HEK293T (cell line): ENCODE results near the gene MAN1C1.

Experiments
- CTCF ChIA-PET: fragments of 350-600 bp; formaldehyde crosslinking; extraction: SDS; loops from one replicate; lab custom pipeline; 2021; ENCODE audit warnings: antibody characterized with exemption, inconsistent platforms; lab: Yijun Ruan, JAX
- POLR2A ChIA-PET: fragments of 350-600 bp; formaldehyde crosslinking; extraction: SDS; loops from one replicate; lab custom pipeline; 2020; ENCODE audit warnings: antibody characterized with exemption, inconsistent platforms; lab: Yijun Ruan, JAX
- DNase-seq: peaks from one replicate; pipeline ENCODE4 v3.0.0; 2012; ENCODE audit warnings: mixed read lengths; ENCODE audit errors: extremely low spot score
- ARNT ChIP-seq: fragments of 450-650 bp; IDR thresholded peaks from 2 replicates; pipeline ENCODE4 v1.6.1; 2017; ENCODE audit warnings: mild to moderate bottlenecking
- BHLHE40 ChIP-seq: fragments of 450-650 bp; IDR thresholded peaks from 2 replicates; pipeline ENCODE4 v1.6.1; 2016; ENCODE audit warnings: mild to moderate bottlenecking, moderate library complexity, borderline replicate concordance
- CTBP1 ChIP-seq: fragments of 450-650 bp; IDR thresholded peaks from 2 replicates; pipeline ENCODE4 v1.6.1; 2016; ENCODE audit warnings: borderline replicate concordance
- ELF4 ChIP-seq: fragments of 450-650 bp; IDR thresholded peaks from 2 replicates; pipeline ENCODE4 v1.6.1; 2017; ENCODE audit warnings: antibody characterized with exemption
- FOXA1 ChIP-seq: fragments of 450-650 bp; IDR thresholded peaks from 2 replicates; pipeline ENCODE4 v1.6.1; 2016; ENCODE audit warnings: mild to moderate bottlenecking
- FOXK2 ChIP-seq: fragments of 450-650 bp; IDR thresholded peaks from 2 replicates; pipeline ENCODE4 v1.6.1; 2016; ENCODE audit warnings: mild to moderate bottlenecking
- FOXM1 ChIP-seq: fragments of 450-650 bp; IDR thresholded peaks from 2 replicates; pipeline ENCODE4 v1.6.1; 2017; ENCODE audit warnings: mild to moderate bottlenecking, borderline replicate concordance
- HDGF ChIP-seq: fragments of 450-650 bp; IDR thresholded peaks from 2 replicates; pipeline ENCODE4 v1.6.1; 2017; ENCODE audit warnings: antibody characterized with exemption, borderline replicate concordance
- L3MBTL2 ChIP-seq: fragments of 450-650 bp; conservative IDR thresholded peaks from 2 replicates; pipeline ENCODE4 v1.6.1; 2016; ENCODE audit warnings: mild to moderate bottlenecking
- LEF1 ChIP-seq: fragments of 450-650 bp; IDR thresholded peaks from 2 replicates; pipeline ENCODE4 v1.6.1; 2017; ENCODE audit warnings: mild to moderate bottlenecking, borderline replicate concordance
- NFRKB ChIP-seq: fragments of 450-650 bp; IDR thresholded peaks from 2 replicates; pipeline ENCODE4 v1.6.1; 2016; ENCODE audit warnings: mild to moderate bottlenecking, moderate library complexity
- SP1 ChIP-seq: fragments of 450-650 bp; IDR thresholded peaks from 2 replicates; pipeline ENCODE4 v1.6.1; 2017
- SUZ12 ChIP-seq: fragments of 450-650 bp; IDR thresholded peaks from 2 replicates; pipeline ENCODE4 v1.6.1; 2016; ENCODE audit warnings: mild to moderate bottlenecking
- TARDBP ChIP-seq: fragments of 450-650 bp; IDR thresholded peaks from 2 replicates; pipeline ENCODE4 v1.6.1; 2016
- ZNF384 ChIP-seq: fragments of 450-650 bp; IDR thresholded peaks from 2 replicates; pipeline ENCODE4 v1.6.1; 2016
- TF ChIP-seq, protein P1 (sequence below): fragments of 450-650 bp; IDR thresholded peaks from 2 replicates; pipeline ENCODE4 v1.6.1; 2016

Gene MAN1C1

DNA sequence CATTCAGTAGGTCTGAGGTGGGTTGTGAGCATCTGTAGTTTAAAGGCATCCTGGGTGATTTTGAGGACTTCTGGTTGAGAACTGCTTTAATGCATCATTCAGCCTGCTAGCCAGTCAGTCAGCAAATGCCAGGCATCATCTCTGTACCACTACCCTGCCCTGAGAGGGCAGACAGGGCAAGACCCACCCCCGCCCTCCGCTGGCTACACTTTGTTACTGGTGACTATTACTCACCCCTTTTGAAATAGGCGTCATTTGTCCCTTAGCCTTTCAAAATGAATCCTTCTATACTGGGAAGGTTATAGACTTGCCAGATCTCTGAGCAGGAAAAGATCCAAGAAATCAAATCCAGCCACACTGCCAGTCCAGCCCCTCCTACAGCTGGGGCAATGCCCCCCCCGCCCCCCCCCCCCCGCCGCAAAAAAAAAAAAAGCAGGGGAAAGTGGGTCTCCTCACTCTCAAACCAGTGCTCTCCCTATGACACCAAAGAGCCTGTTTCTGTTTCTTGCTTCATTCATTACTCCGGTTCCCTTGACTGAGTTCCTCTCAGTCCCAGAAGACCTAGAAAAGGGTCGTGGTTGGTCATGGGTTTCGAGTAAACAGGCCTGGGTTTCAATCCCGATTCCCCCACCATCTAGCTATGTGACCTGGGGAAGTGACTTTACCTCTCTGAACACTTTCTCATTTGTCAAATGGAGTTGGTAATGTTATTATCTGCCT, 187.8 kb downstream of the MAN1C1 start:
- no peak for DNase-seq
- TF ChIP-seq ARNT (no peak), SP1 (no peak), SUZ12 (no peak), FOXM1 (no peak), ELF4 (no peak), LEF1 (no peak), ZNF384 (no peak), CTBP1 (no peak), FOXK2 (no peak)

DNA sequence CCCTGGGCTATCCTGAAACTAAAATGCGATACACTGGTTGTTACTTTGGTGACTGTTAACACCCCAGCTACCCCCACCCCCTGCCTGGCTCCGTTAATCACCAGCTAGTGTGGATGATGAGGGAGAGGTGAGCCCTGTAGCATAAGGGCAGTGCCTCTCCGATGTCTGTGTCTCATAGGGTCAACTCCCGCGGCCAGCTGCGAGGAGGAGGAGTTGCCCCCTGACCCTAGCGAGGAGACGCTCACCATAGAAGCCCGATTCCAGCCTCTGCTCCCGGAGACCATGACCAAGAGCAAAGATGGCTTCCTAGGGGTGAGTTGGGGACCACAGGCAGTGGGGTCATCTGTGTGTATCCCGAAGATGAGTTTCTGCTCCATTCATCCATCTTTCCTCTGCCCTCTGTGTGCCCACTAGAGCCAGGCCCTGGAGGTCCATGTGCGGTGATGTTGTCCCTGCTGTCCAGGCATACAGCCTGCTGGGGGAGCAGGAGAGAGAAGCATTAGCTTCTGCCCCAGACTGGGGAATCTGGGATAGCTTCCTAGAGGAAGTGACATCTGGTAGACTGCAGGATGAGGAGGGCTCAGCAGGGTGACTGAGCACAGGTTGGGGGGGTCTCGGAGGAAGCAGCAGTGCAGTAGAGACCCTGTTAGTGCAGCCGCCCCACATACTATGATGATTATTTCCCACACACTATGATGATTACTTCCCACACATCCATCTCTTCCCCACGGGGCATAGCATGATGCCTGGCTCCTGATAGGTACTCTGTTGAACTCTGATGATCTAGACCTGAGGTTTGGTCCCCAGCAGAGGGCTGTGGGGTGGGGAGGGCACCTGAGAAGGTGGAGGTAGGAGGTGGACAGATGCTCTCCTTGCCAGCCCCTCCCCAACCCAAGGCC, 188.6 kb downstream of the MAN1C1 start:
- ChIA-PET CTCF (no interaction called here), POLR2A (no interaction called here)
- no peak for DNase-seq
- TF ChIP-seq HDGF (no peak), FOXK2 (no peak), L3MBTL2 (no peak), LEF1 (no peak), SUZ12 (no peak), SP1 (no peak), FOXA1 (no peak), ZNF384 (no peak), BHLHE40 (no peak)
- TF ChIP-seq, protein P1, sequence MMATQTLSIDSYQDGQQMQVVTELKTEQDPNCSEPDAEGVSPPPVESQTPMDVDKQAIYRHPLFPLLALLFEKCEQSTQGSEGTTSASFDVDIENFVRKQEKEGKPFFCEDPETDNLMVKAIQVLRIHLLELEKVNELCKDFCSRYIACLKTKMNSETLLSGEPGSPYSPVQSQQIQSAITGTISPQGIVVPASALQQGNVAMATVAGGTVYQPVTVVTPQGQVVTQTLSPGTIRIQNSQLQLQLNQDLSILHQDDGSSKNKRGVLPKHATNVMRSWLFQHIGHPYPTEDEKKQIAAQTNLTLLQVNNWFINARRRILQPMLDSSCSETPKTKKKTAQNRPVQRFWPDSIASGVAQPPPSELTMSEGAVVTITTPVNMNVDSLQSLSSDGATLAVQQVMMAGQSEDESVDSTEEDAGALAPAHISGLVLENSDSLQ = no peak

More for the DNA sequence above, 187.8 kb downstream of the MAN1C1 start:
- ChIA-PET POLR2A (no interaction called here), CTCF (no interaction called here)

DNA sequence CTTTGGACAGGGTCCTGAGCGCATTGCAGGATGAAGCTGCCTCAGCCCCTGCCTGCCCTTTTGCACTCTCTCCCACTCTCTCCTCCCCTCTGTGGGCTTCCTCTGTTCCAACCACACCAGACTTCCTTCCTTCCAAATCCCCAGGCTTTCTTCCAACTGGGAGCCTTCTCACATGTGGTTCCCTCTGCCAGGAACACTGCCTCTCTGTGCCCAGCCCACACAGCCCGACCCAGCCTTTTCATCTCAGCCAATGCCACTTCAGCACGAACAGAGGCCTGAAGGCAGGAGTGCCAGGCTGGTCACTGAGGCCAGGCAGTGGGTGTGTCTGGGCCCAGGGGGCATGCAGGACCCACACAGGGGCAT, 189.3 kb downstream of the MAN1C1 start:
- TF ChIP-seq FOXM1 (no peak), ZNF384 (no peak), BHLHE40 (no peak), SUZ12 (no peak), ARNT (no peak), LEF1 (no peak), TARDBP (no peak), FOXA1 (no peak), SP1 (no peak), CTBP1 (no peak), FOXK2 (no peak), ELF4 (no peak), NFRKB (no peak), HDGF (no peak), L3MBTL2 (no peak)
- TF ChIP-seq, protein P1 = no peak
- POLR2A ChIA-PET = no interaction called here
- CTCF ChIA-PET = no interaction called here
- DNase-seq = no peak

DNA sequence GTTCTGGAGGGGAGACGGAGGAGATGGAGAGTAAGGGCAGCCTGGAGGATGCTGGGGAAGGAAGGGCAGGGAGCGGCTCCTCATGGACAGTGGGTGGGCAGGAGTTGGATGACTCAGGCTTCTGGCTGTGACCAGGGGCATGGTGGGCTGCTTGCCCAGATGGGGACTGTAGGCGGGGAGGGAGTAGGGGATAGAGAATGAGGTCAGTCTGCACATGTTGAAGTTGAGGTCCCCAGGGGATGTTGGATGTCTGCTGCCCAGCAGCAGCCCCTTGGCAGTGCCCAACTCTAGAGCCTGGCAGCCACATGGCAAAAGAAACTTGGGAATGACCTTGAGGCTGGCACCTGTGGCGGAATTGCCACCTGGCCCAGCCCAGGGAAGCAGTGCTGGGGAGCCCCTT, 189.8 kb downstream of the MAN1C1 start:
- DNase-seq = no peak
- ChIA-PET CTCF (interaction anchor here (1.6 kb wide), 1 partner anchor 12 kb away, joined by 4 read pairs; no protein-coding TSS in a partner anchor), POLR2A (no interaction called here)
- TF ChIP-seq, protein P1 = no peak
- no peak for TF ChIP-seq FOXM1
- no peak for TF ChIP-seq HDGF
- TF ChIP-seq ELF4 = no peak
- TF ChIP-seq SUZ12 = no peak
- TF ChIP-seq SP1 = no peak
- no peak for TF ChIP-seq ZNF384
- TF ChIP-seq FOXA1 = no peak
- TF ChIP-seq NFRKB = no peak
- no peak for TF ChIP-seq FOXK2
- no peak for TF ChIP-seq TARDBP
- no peak for TF ChIP-seq L3MBTL2
- TF ChIP-seq BHLHE40 = no peak
- TF ChIP-seq LEF1 = no peak
- no peak for TF ChIP-seq CTBP1
- TF ChIP-seq ARNT = no peak

DNA sequence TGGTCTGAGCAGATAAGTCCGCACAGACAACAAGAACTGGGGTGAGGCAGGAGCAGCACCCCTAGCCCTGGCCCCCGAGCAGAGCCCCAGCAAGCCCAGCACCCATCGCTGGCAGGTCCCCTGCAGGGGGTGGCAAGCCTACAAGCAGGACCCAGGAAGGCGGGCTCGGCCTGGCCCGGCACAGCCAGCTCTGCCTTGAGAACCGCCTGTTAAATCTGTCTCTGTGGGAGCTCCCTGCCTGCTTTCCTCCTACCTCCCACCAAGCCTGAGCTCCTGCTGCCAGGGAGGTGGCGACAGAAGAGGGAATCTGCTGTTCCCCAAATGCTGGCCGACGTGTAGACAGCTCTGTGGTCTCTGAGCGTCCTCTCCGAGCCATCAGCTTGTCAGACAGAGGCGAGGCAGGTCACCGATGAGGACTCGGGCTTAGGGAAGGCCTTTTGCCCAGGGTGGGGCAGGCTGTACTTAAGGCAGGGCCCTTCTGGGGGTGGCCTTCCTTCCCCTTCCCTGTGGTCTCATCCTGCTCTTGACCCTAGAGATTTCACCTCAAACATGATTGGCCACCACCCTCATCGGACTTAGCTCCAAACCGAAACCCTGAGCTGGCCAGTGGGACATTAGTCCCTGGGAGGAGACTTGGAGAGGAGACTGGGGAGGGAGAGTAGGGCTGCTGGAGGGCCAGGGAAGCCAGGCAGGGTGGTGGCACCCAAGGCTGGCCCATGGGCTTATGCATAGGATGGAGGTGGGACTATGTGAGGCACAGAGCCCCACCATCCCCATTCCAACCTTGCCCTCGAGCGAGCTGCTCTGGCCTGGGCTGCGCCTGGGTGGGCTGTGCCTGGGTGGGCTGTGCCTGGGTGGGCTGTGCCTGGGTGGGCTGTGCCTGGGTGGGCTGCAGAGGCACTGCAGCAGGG, 191.1 kb downstream of the MAN1C1 start:
- POLR2A ChIA-PET = no interaction called here
- CTCF ChIA-PET = interaction anchor here (1.0 to 1.6 kb wide), 3 partner anchors 11 to 199 kb away, joined by 3 to 4 read pairs (median 4); no protein-coding TSS in a partner anchor
- TF ChIP-seq, protein P1 = no peak
- TF ChIP-seq ELF4 = no peak
- no peak for TF ChIP-seq BHLHE40
- TF ChIP-seq TARDBP = no peak
- TF ChIP-seq CTBP1 = no peak
- TF ChIP-seq L3MBTL2 = no peak
- no peak for TF ChIP-seq FOXK2
- TF ChIP-seq SP1 = no peak
- TF ChIP-seq LEF1 = no peak
- no peak for TF ChIP-seq FOXA1
- no peak for TF ChIP-seq HDGF
- no peak for TF ChIP-seq ZNF384
- no peak for TF ChIP-seq SUZ12
- TF ChIP-seq ARNT = no peak
- TF ChIP-seq FOXM1 = no peak
- no peak for TF ChIP-seq NFRKB
- no peak for DNase-seq
